ENCODE results near the gene HSD17B4.
"Not testable (repeated sequence)": the region's sequence is repeated elsewhere in the genome, so short reads cannot be mapped to it uniquely, and the experiment has no call there.

The HSD17B4 gene

GRCh38 chr5:119484884-119485283 is 32.6 kb downstream of the HSD17B4 start:
- DNase-seq: no peak

- DNase-seq: no peak
Observed at GRCh38 chr5:119501671-119502179, 49.4 kb downstream of the HSD17B4 start.

GRCh38 chr5:119503939-119504338 is 51.6 kb downstream of the HSD17B4 start:
- DNase-seq: not testable (repeated sequence)

GRCh38 chr5:119512277-119512676 is 60.0 kb downstream of the HSD17B4 start:
- DNase-seq: no peak

- DNase-seq: no peak
Observed at GRCh38 chr5:119515192-119515591, 62.9 kb downstream of the HSD17B4 start.

GRCh38 chr5:119517115-119517514 is 64.8 kb downstream of the HSD17B4 start:
- not testable (repeated sequence) for DNase-seq

- no peak for DNase-seq
Observed at GRCh38 chr5:119521232-119521631, 68.9 kb downstream of the HSD17B4 start.

- no peak for DNase-seq
Observed at GRCh38 chr5:119522841-119523240, 70.5 kb downstream of the HSD17B4 start.

- no peak for DNase-seq
Observed at GRCh38 chr5:119524485-119524884, 72.2 kb downstream of the HSD17B4 start.

- no peak for DNase-seq
Observed at GRCh38 chr5:119527351-119527750, 75.1 kb downstream of the HSD17B4 start.

GRCh38 chr5:119529811-119530210 is 77.5 kb downstream of the HSD17B4 start:
- DNase-seq: no peak

GRCh38 chr5:119532637-119533036 is 80.3 kb downstream of the HSD17B4 start:
- DNase-seq: no peak

GRCh38 chr5:119537704-119538103 is 85.4 kb downstream of the HSD17B4 start:
- DNase-seq: no peak

GRCh38 chr5:119541716-119542115 is 89.4 kb downstream of the HSD17B4 start:
- DNase-seq: no peak

- DNase-seq: no peak
Observed at GRCh38 chr5:119551819-119552218, 99.5 kb downstream of the HSD17B4 start.

- no peak for DNase-seq
Observed at GRCh38 chr5:119554597-119554996, 102.3 kb downstream of the HSD17B4 start.

GRCh38 chr5:119570910-119571309 is 118.6 kb downstream of the HSD17B4 start:
- no peak for DNase-seq

- no peak for DNase-seq
Observed at GRCh38 chr5:119578937-119579336, 126.6 kb downstream of the HSD17B4 start.

GRCh38 chr5:119582987-119583386 is 130.7 kb downstream of the HSD17B4 start:
- DNase-seq: no peak

GRCh38 chr5:119583684-119584083 is 131.4 kb downstream of the HSD17B4 start:
- no peak for DNase-seq

Measured in left hindlimb (tissue), 1 donor.